Trophoblast cell (in vitro differentiated cells and primary cell): Measurements from ENCODE around the gene ZNF423.

Experiments used
- DNase-seq, 2 donors: peaks; one replicate each; pipeline ENCODE4 v3.0.0-alpha.2; 2016
- H2AFZ ChIP-seq: 2 replicates; pipeline ENCODE4 v1.6.1; 2013; ENCODE audit warnings: low read length, moderate library complexity, mild to moderate bottlenecking; ENCODE audit not compliant: insufficient read depth, poor library complexity
- H2AK5ac ChIP-seq: 2 replicates; pipeline ENCODE4 v1.6.1; 2013; ENCODE audit warnings: mild to moderate bottlenecking, low read length
- H2BK120ac ChIP-seq: 2 replicates; pipeline ENCODE4 v1.6.1; 2013; ENCODE audit warnings: low read length, mild to moderate bottlenecking, moderate library complexity; ENCODE audit not compliant: insufficient read depth, poor library complexity
- H2BK12ac ChIP-seq: 2 replicates; pipeline ENCODE4 v1.6.1; 2013; ENCODE audit warnings: mild to moderate bottlenecking, low read length, moderate library complexity
- H2BK5ac ChIP-seq: 2 replicates; pipeline ENCODE4 v1.6.1; 2013; ENCODE audit warnings: low read length, low read depth, moderate library complexity, mild to moderate bottlenecking; ENCODE audit not compliant: poor library complexity
- H3K14ac ChIP-seq: 2 replicates; pipeline ENCODE4 v1.6.1; 2013; ENCODE audit warnings: mild to moderate bottlenecking, low read length
- H3K18ac ChIP-seq: 2 replicates; pipeline ENCODE4 v1.6.1; 2013; ENCODE audit warnings: mild to moderate bottlenecking, low read length
- H3K23ac ChIP-seq: 2 replicates; pipeline ENCODE4 v1.6.1; 2013; ENCODE audit warnings: low read length
- H3K27ac ChIP-seq: 2 replicates; pipeline ENCODE4 v1.5.1; 2013; ENCODE audit warnings: low read depth, mild to moderate bottlenecking, inconsistent platforms, low read length, moderate library complexity
- H3K27me3 ChIP-seq: 2 replicates; pipeline ENCODE4 v1.6.1; 2013; ENCODE audit warnings: inconsistent platforms, mild to moderate bottlenecking, low read length, moderate library complexity; ENCODE audit not compliant: insufficient read depth
- H3K36me3 ChIP-seq, 2 experiments: 1 replicate in 1 of 2; 2 replicates in 1 of 2; pipeline ENCODE4 v1.6.1; 2013; ENCODE audit warnings: low read length in 2 of 2, mild to moderate bottlenecking in 2 of 2, moderate library complexity in 1 of 2; ENCODE audit not compliant: insufficient read depth in 2 of 2, control insufficient read depth in 1 of 2
- H3K4ac ChIP-seq: 2 replicates; pipeline ENCODE4 v1.6.1; 2013; ENCODE audit warnings: low read depth, mild to moderate bottlenecking, low read length, moderate library complexity
- H3K4me1 ChIP-seq, 2 experiments: 1 replicate in 1 of 2; 2 replicates in 1 of 2; pipeline ENCODE4 v1.6.1; 2013; ENCODE audit warnings: low read length in 2 of 2, mild to moderate bottlenecking in 2 of 2, moderate library complexity in 1 of 2; ENCODE audit not compliant: insufficient read depth in 2 of 2, control insufficient read depth in 1 of 2
- H3K4me2 ChIP-seq: 2 replicates; pipeline ENCODE4 v1.6.1; 2013; ENCODE audit warnings: inconsistent platforms, mild to moderate bottlenecking, low read length, moderate library complexity
- H3K4me3 ChIP-seq: 2 replicates; pipeline ENCODE4 v1.5.1; 2013; ENCODE audit warnings: mild to moderate bottlenecking, low read depth, low read length, inconsistent platforms
- H3K79me1 ChIP-seq: one replicate; pipeline ENCODE4 v1.6.1; 2013; ENCODE audit warnings: low read length
- H3K79me2 ChIP-seq: 2 replicates; pipeline ENCODE4 v1.6.1; 2013; ENCODE audit warnings: low read length, mild to moderate bottlenecking; ENCODE audit not compliant: control insufficient read depth, insufficient read depth, poor library complexity
- H3K9ac ChIP-seq: 2 replicates; pipeline ENCODE4 v1.6.1; 2013; ENCODE audit warnings: mild to moderate bottlenecking, low read length
- H3K9me3 ChIP-seq: 2 replicates; pipeline ENCODE4 v1.6.1; 2013; ENCODE audit warnings: low read depth, mild to moderate bottlenecking, control low read depth, inconsistent platforms, low read length; ENCODE audit not compliant: insufficient read depth
- H4K12ac ChIP-seq: 2 replicates; pipeline ENCODE4 v1.6.1; 2013; ENCODE audit warnings: low read depth, mild to moderate bottlenecking, low read length, moderate library complexity
- H4K8ac ChIP-seq: 2 replicates; pipeline ENCODE4 v1.6.1; 2013; ENCODE audit warnings: low read depth, mild to moderate bottlenecking, low read length, moderate library complexity
- H4K91ac ChIP-seq: one replicate; pipeline ENCODE4 v1.6.1; 2013; ENCODE audit warnings: low read depth, mild to moderate bottlenecking, low read length, moderate library complexity
- WGBS: extraction: QIAGEN DNeasy Blood & Tissue Kit; methylation state at CpG from one replicate; pipeline ENCODE4 v1.1.7; 2013; ENCODE audit warnings: missing lambda C conversion rate; ENCODE audit not compliant: insufficient read length, insufficient coverage; ENCODE audit errors: extremely low coverage; 5-methylcytosine and 5-hydroxymethylcytosine counted together

ZNF423 gene

GRCh38 chr16:49704586-49705155 lies 151.2 kb downstream of the ZNF423 start:
- peaks cover 10% of the 10 kb centered on the region for H3K79me2 ChIP-seq
- no peak overlapping the region for H3K14ac ChIP-seq
- no peaks in the 10 kb centered on the region for H3K36me3 ChIP-seq
- peak in 1 of 2 donors; percentile 9 for DNase-seq
- peaks cover 28 to 31% of the 10 kb centered on the region in 2 experiments for H3K4me1 ChIP-seq
- no CpG with 5 or more reads among the region's 2 CpGs for WGBS
- no peaks in the 10 kb centered on the region for H3K9me3 ChIP-seq
- H2AFZ ChIP-seq: no peak overlapping the region
- H2BK120ac ChIP-seq: no peak overlapping the region
- H3K4me2 ChIP-seq: no peak overlapping the region
- peak overlapping the region; percentile 28 for H3K18ac ChIP-seq
- no peak overlapping the region for H2BK5ac ChIP-seq
- no peak overlapping the region for H4K91ac ChIP-seq
- no peak overlapping the region for H2AK5ac ChIP-seq
- no peak overlapping the region for H3K27ac ChIP-seq
- H4K12ac ChIP-seq: no peak overlapping the region
- peaks cover 12% of the 10 kb centered on the region for H3K79me1 ChIP-seq
- peak overlapping the region; percentile 28 for H4K8ac ChIP-seq
- no peak overlapping the region for H2BK12ac ChIP-seq
- no peak overlapping the region for H3K4me3 ChIP-seq
- no peak overlapping the region for H3K23ac ChIP-seq
- no peak overlapping the region for H3K9ac ChIP-seq
- H3K27me3 ChIP-seq: no peaks in the 10 kb centered on the region
- no peak overlapping the region for H3K4ac ChIP-seq

- Histone ChIP-seq H3K36me3 (no peaks in the 10 kb centered on the region), H2AFZ (no peak overlapping the region), H3K4me2 (no peak overlapping the region), H3K18ac (peak overlapping the region; percentile 61), H3K4me3 (no peak overlapping the region), H2BK120ac (peak overlapping the region; percentile 24), H3K27me3 (no peaks in the 10 kb centered on the region), H4K8ac (no peak overlapping the region), H4K91ac (peak overlapping the region; percentile 13), H3K4me1 (peaks cover 34 to 35% of the 10 kb centered on the region in 2 experiments), H3K9me3 (no peaks in the 10 kb centered on the region), H2AK5ac (peak overlapping the region; percentile 44), H3K27ac (no peak overlapping the region), H3K14ac (no peak overlapping the region), H3K79me1 (peaks cover 16% of the 10 kb centered on the region), H3K23ac (no peak overlapping the region), H2BK12ac (peak overlapping the region; percentile 50), H3K4ac (no peak overlapping the region), H2BK5ac (no peak overlapping the region), H4K12ac (no peak overlapping the region), H3K79me2 (peaks cover 10% of the 10 kb centered on the region), H3K9ac (no peak overlapping the region)
- no peak for DNase-seq
- WGBS: no CpG with 5 or more reads among the region's 3 CpGs
Observed at GRCh38 chr16:49703483-49703882, 152.4 kb downstream of the ZNF423 start.

- peak overlapping the region; percentile 24 for H3K27ac ChIP-seq
- H4K8ac ChIP-seq: no peak overlapping the region
- H3K18ac ChIP-seq: no peak overlapping the region
- H3K9ac ChIP-seq: no peak overlapping the region
- no peak overlapping the region for H2BK12ac ChIP-seq
- no peak overlapping the region for H2BK5ac ChIP-seq
- H2AK5ac ChIP-seq: no peak overlapping the region
- H3K4me1 ChIP-seq: peaks cover 48% of the 10 kb centered on the region in 2 experiments
- H3K27me3 ChIP-seq: no peaks in the 10 kb centered on the region
- no CpG with 5 or more reads among the region's 15 CpGs for WGBS
- H3K4ac ChIP-seq: no peak overlapping the region
- peak overlapping the region; percentile 7 for H3K4me2 ChIP-seq
- H3K23ac ChIP-seq: no peak overlapping the region
- no peak overlapping the region for H4K12ac ChIP-seq
- H3K14ac ChIP-seq: no peak overlapping the region
- no peaks in the 10 kb centered on the region for H3K9me3 ChIP-seq
- H3K79me2 ChIP-seq: peaks cover 14% of the 10 kb centered on the region
- H2AFZ ChIP-seq: no peak overlapping the region
- DNase-seq: no peak
- H3K4me3 ChIP-seq: no peak overlapping the region
- peaks cover 29% of the 10 kb centered on the region for H3K79me1 ChIP-seq
- peak overlapping the region; percentile 19 for H4K91ac ChIP-seq
- H3K36me3 ChIP-seq: peaks cover 0 to 2% of the 10 kb centered on the region in 2 experiments
- H2BK120ac ChIP-seq: peak overlapping the region; percentile 34
Observed at GRCh38 chr16:49701789-49702494, 154.0 kb downstream of the ZNF423 start.

GRCh38 chr16:49701065-49701685 lies 154.7 kb downstream of the ZNF423 start:
- H3K18ac ChIP-seq: no peak overlapping the region
- no peak overlapping the region for H4K12ac ChIP-seq
- no peak overlapping the region for H2AK5ac ChIP-seq
- H3K27ac ChIP-seq: no peak overlapping the region
- peaks cover 0 to 2% of the 10 kb centered on the region in 2 experiments for H3K36me3 ChIP-seq
- peaks cover 33% of the 10 kb centered on the region for H3K79me1 ChIP-seq
- peaks cover 49 to 52% of the 10 kb centered on the region in 2 experiments for H3K4me1 ChIP-seq
- no peak overlapping the region for H2BK12ac ChIP-seq
- H2BK120ac ChIP-seq: no peak overlapping the region
- H3K27me3 ChIP-seq: no peaks in the 10 kb centered on the region
- no peak overlapping the region for H3K23ac ChIP-seq
- H3K9me3 ChIP-seq: no peaks in the 10 kb centered on the region
- H3K14ac ChIP-seq: no peak overlapping the region
- no peak for DNase-seq
- no peak overlapping the region for H2AFZ ChIP-seq
- peaks cover 13% of the 10 kb centered on the region for H3K79me2 ChIP-seq
- H2BK5ac ChIP-seq: no peak overlapping the region
- H4K91ac ChIP-seq: peak overlapping the region; percentile 29
- no peak overlapping the region for H3K4ac ChIP-seq
- peak overlapping the region; percentile 12 for H3K4me2 ChIP-seq
- H3K9ac ChIP-seq: no peak overlapping the region
- H4K8ac ChIP-seq: no peak overlapping the region
- H3K4me3 ChIP-seq: no peak overlapping the region
- no CpG with 5 or more reads among the region's 18 CpGs for WGBS
